Fibroblast of skin of abdomen (primary cell): ENCODE data around the gene SLC22A17. TPM values are rescaled to one million over a fixed set of nuclear protein-coding genes. Genes with fewer than 3 reads are reported as not detected.
"Not testable (repeated sequence)": the region's sequence is repeated elsewhere in the genome, so short reads cannot be mapped to it uniquely, and the experiment has no call there.

Experiments used
- DNase-seq: peaks from one replicate; pipeline ENCODE4 v3.0.0-alpha.2; 2013
- polyA plus RNA-seq, 2 experiments: library from polyadenylated mRNA; unstranded; fragments of 120-200 nt; gene quantifications; one replicate each; pipeline ENCODE4 v1.2.1, GENCODE V29; 2013; ENCODE audit not compliant: insufficient read length in 2 of 2

SLC22A17 gene
- 35.0 TPM for polyA plus RNA-seq (2013, experiment 1 of 2; ENCODE audit: insufficient read length)
- polyA plus RNA-seq (2013, experiment 2 of 2; ENCODE audit: insufficient read length) = 36.1 TPM

DNA sequence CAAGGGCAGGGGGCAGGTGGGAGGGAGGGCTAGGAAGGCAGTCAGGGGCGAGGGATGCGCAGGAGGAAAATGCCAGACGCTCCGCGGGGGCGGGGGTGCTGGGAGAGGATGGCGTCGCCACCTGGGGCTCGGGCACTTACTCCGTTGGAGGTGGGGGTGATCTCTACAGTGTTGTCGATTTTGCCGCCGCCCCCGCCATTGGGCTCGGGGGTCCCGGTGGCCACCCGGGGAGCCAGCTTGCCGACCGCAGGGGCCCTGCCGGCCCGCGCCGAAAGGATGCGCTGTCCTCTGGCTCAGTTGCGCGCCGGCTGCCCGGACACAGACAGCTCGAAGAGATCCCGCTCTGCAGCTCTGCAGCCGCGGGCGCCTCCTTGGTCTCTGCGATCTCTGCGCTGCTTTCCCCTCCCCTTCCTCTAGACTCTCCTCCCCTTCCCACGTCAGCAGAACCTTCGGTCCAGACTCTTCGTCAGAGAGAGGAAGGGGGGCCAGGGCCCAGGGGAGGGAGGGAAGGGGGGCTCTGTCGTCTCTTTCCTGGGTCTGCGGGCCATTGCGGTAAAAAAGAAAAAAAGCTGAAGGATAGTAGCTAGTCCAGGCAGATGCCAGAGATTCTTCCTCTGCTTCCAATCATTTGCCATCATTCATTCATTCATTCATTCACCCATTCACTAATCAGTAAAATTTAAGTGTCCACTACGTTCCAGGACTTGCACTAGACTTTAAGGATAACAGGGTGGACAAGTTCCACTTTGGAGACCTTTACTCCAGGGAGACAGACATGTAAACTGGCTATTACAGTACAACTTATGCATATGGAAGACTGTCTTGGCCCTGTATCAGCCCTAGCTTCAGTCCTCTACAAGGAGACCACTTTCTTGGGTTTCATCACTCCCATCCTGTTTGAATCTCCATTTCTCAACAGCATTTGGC lies at the start of gene SLC22A17:
SLC22A17 (minus strand) TSS at position 382 of the 927 bp plus-strand sequence.
- peak; percentile 93 for DNase-seq

DNA sequence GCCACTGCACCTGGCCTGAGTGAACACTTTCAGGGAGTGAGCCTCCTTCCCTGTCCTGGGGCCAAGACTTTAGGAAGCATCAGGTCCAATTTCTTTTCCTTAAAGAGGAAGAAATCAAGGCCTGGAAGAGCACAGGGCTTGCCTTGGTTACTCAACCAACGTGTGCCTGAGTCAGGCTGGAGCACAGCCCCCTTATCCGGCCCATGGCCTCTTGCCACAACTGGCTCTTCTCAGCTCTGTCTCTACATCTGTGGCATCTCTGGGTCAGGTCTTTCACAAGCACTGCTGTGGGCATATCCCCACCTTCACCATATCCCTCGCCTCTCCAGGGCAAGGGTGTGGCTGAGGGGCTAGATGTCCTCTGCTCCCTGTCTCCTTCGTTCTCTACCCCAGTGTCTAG lies 48.6 kb upstream of the SLC22A17 start:
- no peak for DNase-seq

- not testable (repeated sequence) for DNase-seq
These were observed 47.9 kb upstream of the SLC22A17 start for GRCh38 chr14:23400496-23401149.

GRCh38 chr14:23399591-23399990 lies 46.9 kb upstream of the SLC22A17 start:
- DNase-seq = no peak

DNA sequence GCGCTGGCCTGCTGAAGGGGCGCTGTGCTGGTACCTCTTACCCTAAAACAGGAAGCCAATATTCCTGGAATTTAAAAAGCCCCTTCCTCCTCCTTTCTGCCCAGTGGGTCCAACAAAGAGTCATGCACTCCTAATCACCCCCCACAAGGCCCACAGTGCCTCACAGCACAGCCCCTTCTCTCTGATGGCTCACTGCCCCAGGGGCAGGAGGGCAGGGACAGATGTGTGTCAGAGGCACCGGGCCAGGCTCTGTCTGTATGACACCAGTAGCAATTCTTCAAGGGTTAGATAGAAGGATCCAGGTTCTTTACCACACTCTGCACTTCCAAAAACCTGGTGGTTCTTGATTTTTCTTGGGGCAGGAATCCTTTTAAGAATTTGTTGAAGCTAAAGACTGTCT lies 46.4 kb upstream of the SLC22A17 start:
- DNase-seq = no peak

DNA sequence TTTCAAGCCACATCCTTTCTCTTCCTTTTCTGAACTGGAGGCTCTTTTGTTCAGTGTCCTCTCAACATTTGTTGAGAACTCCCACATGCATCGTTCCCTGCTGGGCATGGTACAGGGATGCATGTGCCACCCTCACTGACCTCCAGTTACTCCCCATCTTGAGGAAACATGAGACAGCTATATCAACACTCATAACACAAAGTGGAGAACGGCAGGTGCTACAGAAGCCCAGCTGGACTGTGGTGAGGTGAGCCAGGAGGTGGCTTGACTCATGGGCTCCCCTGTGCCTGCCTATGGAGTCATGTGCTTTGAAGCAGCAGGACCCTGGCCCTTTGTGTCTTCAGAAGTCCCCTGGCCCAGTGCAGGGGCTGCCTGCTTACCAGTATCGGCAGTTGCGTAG lies 45.7 kb upstream of the SLC22A17 start:
- DNase-seq = no peak

GRCh38 chr14:23396781-23397407 lies 44.2 kb upstream of the SLC22A17 start:
- DNase-seq = no peak

GRCh38 chr14:23396126-23396525 lies 43.4 kb upstream of the SLC22A17 start:
- no peak for DNase-seq

GRCh38 chr14:23392613-23393012 lies 39.9 kb upstream of the SLC22A17 start:
- DNase-seq = no peak

DNA sequence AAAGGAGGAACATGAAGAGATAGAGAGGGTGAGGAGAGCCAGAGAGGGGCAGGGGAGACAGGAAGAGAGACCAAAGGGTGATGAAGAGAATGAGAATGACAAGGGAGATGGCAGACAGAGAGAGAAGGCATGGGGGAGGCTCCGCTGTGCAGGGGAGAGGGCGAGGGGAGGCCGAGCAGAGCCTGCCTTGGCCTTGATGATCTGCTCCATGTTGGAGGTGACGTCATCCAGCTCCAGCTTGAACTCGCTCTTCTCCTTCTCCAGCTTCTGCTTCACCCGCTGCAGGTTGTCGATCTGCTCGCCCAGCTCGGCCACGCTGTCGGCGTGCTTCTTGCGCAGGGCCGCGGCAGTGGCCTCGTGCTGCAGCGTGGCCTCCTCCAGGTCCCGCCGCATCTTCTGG lies 37.2 kb upstream of the SLC22A17 start:
- not testable (repeated sequence) for DNase-seq

- no peak for DNase-seq
These were observed 36.7 kb upstream of the SLC22A17 start for GRCh38 chr14:23389396-23389795.

DNA sequence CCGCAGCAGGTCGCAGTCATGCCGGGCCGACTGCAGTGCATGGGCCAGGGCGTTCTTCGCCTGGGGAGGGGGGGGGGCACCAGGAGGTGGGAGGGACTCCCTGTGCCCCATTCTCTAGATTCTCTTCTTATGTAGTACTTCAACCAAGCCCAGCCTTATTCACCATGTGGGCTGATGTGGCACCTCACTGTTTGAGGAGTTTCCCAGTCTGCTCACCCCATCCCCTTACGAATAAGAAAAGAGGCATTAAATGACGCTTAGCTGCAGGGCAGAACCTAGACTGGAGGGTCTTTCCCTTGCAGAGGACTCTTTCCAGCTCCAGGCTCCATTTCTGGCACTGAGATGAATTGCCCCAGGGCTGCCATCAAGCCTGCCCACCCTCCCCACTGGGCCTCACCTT lies 36.3 kb upstream of the SLC22A17 start:
- no peak for DNase-seq

GRCh38 chr14:23387916-23388882 lies 35.5 kb upstream of the SLC22A17 start:
- DNase-seq = no peak

- no peak for DNase-seq
These were observed 34.3 kb upstream of the SLC22A17 start for GRCh38 chr14:23386999-23387398.

GRCh38 chr14:23386266-23386657 lies 33.6 kb upstream of the SLC22A17 start:
- DNase-seq = not testable (repeated sequence)

DNA sequence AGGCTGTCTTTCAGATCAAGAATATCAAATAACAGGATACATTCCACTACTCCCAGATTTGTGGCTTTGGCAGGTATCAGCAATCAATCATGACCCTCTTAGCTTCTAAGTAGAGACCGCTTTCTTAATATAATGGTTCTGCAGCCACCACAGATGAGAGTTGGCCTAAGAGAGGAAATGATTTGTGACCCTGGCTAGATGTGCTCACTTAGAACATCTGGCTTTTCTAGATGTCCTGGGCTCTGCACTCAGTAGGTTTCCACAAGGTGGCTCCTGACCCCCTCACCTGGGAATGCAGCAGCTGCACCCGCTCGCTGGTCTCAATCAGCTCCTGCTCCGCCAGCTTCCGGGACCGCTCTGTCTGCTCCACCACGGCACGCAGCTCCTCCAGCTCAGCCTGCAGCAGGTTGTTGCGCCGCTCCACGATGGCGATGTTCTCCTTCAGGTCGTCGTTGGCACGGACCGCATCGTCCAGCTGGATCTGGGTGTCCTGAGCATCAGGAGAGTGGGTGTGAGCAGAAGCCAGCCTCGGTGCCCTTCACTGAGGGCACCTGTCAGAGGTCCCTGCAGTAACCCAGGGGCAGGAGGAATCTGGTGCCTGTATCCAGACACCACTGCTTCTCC lies 33.1 kb upstream of the SLC22A17 start:
- DNase-seq = no peak

DNA sequence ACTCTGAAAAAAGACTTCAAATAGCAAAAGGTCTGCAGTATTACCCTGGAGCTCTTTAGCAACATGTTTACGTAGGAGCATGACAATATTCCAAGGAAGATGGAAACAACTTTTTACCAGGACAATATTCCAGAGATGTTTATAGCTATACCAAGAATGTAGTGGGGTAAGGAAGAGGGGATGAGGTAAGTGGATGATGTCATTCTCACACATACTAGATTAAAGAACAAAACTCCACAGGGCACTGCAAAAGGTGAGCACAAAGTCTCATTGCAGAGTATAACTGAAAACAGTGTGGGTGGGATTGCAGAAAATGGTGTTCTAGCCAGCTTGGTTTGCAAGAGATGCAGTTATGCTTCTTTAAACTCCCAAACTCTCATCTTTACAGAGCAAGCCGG lies 32.6 kb upstream of the SLC22A17 start:
- no peak for DNase-seq

DNA sequence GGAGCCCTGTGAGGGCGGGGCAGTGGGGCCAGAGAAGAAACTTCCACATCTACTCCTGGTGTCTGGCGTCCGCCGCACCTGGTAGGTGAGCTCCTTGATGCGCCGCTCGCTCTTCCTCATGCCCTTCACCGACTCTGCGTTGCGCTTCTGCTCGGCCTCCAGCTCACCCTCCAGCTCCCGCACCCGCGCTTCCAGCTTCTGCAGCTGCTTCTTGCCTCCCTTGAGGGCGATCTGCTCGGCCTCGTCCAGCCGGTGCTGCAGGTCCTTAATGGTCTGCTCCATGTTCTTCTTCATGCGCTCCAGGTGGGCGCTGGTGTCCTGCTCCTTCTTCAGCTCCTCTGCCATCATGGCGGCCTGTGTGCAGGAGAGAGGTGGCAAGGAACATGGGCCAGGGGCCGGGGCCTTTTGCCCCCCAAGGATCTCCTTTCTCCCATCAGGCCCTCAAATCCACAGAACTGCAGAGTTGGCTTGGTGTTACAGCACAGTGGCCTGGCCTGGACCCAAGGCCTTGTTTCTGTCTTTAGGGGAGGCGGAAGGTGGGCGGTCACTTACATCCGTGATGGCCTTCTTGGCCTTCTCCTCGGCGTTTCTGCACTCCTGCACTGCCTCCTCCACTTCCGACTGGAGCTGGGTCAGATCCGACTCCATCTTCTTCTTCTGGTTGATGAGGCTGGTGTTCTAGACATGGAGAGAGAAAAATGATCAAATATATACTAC lies 31.8 kb upstream of the SLC22A17 start:
- no peak for DNase-seq

GRCh38 chr14:23382731-23383440 lies 30.2 kb upstream of the SLC22A17 start:
- DNase-seq = no peak

DNA sequence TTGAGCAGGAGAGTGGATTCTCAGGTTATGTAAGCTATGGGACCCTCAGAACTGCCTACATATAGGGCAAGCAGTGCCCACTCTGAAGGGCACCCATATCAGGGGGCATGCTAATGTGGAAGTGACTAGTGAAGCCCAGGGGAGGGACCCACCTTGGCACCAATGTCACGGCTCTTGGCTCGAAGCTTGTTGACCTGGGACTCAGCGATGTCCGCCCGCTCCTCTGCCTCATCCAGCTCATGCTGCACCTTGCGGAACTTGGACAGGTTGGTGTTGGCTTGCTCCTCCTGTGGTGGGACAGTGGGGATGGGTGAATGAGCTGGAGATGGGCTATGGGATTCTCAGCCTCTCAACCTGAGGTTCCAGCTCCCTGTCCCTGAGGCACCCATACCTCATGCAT lies 29.6 kb upstream of the SLC22A17 start:
- DNase-seq = no peak
